ENCODE results near the gene PKP1.

PKP1 gene

GRCh38 chr1:201336711-201337450, 53.6 kb downstream of the PKP1 start:
- TF ChIP-seq CTCF (IDR thresholded peaks at IDR 0.05; ENCODE audit: low read depth, low read length), result no peak
- Histone ChIP-seq H3K27me3 (no peaks in the 10 kb centered on the region), H3K4me1 (no peaks in the 10 kb centered on the region; the same call in 1 of the 2 replicates), H3K4me3 (ENCODE audit: low read depth, low read length) (no peak overlapping the region), H3K9me3 (no peaks in the 10 kb centered on the region), H3K36me3 (no peaks in the 10 kb centered on the region)
- no peak for DNase-seq

GRCh38 chr1:201341377-201341776, 58.1 kb downstream of the PKP1 start:
- H3K36me3 ChIP-seq, result no peaks in the 10 kb centered on the region
- no peak for TF ChIP-seq CTCF (IDR thresholded peaks at IDR 0.05; ENCODE audit: low read depth, low read length)
- H3K9me3 ChIP-seq, result no peaks in the 10 kb centered on the region
- no peak for DNase-seq
- no peak overlapping the region for H3K4me3 ChIP-seq (ENCODE audit: low read depth, low read length)
- H3K4me1 ChIP-seq, result no peaks in the 10 kb centered on the region
- H3K27me3 ChIP-seq, result no peaks in the 10 kb centered on the region

- no peak for TF ChIP-seq CTCF (IDR thresholded peaks at IDR 0.05; ENCODE audit: low read depth, low read length)
- Histone ChIP-seq H3K4me1 (no peaks in the 10 kb centered on the region), H3K27me3 (no peaks in the 10 kb centered on the region), H3K36me3 (no peaks in the 10 kb centered on the region), H3K9me3 (no peaks in the 10 kb centered on the region), H3K4me3 (ENCODE audit: low read depth, low read length) (no peak overlapping the region)
- no peak for DNase-seq
These were observed 61.1 kb downstream of the PKP1 start for GRCh38 chr1:201344206-201345080.

- Histone ChIP-seq H3K9me3 (no peaks in the 10 kb centered on the region), H3K27me3 (no peaks in the 10 kb centered on the region), H3K4me1 (no peaks in the 10 kb centered on the region), H3K36me3 (no peaks in the 10 kb centered on the region), H3K4me3 (ENCODE audit: low read depth, low read length) (no peak overlapping the region)
- DNase-seq, result no peak
- no peak for TF ChIP-seq CTCF (IDR thresholded peaks at IDR 0.05; ENCODE audit: low read depth, low read length)
These were observed 61.7 kb downstream of the PKP1 start for GRCh38 chr1:201345081-201345355.

- TF ChIP-seq CTCF (IDR thresholded peaks at IDR 0.05; ENCODE audit: low read depth, low read length), result peak; percentile 79
- Histone ChIP-seq H3K27me3 (no peaks in the 10 kb centered on the region), H3K4me1 (no peaks in the 10 kb centered on the region), H3K4me3 (ENCODE audit: low read depth, low read length) (no peak overlapping the region), H3K9me3 (no peaks in the 10 kb centered on the region), H3K36me3 (no peaks in the 10 kb centered on the region)
- DNase-seq, result peak; percentile 60
These were observed 63.1 kb downstream of the PKP1 start for GRCh38 chr1:201346337-201346939.
